Activated gamma-delta T cell (primary cell): ENCODE measurements around the gene TRABD2B.

Experiments
- DNase-seq: peaks from one replicate; lab custom pipeline; 2025; lab: John Stamatoyannopoulos, UW

The TRABD2B gene

GRCh38 chr1:47725000-47725473, 272.1 kb downstream of the TRABD2B start:
- no peak for DNase-seq

DNA sequence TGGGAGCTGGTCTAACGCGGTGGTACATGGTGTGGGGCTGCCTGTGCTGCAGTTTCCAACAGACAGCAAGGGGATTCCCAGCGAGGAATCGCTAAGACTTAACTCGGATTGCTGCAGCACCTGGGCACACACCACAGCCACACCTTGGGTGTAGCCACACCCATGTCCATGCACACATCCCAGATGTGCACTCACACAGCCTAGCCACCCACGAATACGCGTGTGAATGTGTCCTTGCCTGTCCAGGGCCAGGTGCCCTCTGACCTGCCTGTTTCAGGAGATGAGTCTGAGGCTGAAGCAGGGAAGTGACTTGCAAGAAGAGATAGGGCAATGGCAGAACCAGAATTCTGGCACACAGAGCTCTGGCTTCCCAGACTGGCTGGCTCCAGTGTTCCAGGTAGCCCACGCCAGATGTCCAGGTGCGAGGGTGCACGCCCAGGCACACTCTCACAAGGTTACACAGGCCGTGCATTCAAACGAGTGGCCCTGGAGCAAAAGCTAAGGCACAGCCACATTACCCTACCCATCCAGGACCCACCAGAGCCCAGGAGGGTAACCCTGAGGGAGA, 272.7 kb downstream of the TRABD2B start:
- DNase-seq, result no peak

DNA sequence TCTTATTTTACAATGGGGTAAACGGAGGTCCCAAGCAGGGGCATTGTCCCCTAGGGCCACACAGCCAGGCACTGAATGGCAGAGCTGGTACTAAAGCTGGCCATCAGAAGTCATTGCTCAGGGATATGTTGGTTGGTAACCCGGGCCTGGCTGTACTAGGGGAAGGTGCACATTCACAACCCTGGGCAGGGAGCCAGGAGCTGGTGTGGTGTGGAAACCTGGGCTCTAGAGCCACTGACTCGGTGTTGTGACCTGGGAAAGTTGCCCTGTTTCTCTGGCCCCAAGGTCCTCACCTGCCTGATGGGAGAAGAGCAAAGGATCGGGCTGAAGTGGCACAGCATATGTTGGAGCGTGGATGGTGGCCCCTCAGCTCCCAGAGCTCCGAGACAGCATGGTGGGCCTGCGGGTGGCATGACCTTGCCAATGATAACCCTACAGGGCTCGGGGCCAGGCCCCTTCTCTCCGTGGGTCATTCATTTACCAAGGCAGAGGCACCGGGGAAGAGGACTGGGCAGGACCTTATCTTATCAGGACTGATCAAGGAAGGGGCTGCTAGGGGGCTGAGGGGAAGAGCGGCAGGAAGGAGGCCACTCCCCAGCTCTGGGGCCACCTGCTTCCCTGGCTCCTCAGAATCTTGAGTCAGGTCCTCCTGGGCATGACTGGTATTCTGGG, 274.1 kb downstream of the TRABD2B start:
- no peak for DNase-seq

DNA sequence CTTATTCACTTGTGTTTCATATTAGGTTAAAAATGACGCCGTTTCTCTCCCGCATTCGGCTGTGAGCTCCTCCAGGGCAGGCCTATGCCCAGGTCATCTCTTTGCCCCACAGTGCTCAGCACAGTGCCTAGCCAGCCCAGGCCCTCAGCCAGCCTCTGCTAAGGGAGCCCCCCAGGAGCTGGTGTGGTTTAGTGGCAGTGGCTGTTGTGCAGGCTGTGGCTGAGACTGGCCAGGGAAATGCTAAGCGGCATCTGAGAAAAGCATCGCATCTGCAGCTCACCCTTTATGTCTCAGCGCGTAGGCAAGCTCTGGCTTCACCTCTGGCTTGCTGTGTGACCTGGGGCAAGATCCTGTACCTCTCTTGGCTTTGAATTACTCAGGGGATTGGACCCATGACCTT, 275.1 kb downstream of the TRABD2B start:
- DNase-seq, result no peak

GRCh38 chr1:47720111-47720510, 277.1 kb downstream of the TRABD2B start:
- no peak for DNase-seq

- no peak for DNase-seq
These were observed 279.8 kb downstream of the TRABD2B start for GRCh38 chr1:47717341-47717740.

DNA sequence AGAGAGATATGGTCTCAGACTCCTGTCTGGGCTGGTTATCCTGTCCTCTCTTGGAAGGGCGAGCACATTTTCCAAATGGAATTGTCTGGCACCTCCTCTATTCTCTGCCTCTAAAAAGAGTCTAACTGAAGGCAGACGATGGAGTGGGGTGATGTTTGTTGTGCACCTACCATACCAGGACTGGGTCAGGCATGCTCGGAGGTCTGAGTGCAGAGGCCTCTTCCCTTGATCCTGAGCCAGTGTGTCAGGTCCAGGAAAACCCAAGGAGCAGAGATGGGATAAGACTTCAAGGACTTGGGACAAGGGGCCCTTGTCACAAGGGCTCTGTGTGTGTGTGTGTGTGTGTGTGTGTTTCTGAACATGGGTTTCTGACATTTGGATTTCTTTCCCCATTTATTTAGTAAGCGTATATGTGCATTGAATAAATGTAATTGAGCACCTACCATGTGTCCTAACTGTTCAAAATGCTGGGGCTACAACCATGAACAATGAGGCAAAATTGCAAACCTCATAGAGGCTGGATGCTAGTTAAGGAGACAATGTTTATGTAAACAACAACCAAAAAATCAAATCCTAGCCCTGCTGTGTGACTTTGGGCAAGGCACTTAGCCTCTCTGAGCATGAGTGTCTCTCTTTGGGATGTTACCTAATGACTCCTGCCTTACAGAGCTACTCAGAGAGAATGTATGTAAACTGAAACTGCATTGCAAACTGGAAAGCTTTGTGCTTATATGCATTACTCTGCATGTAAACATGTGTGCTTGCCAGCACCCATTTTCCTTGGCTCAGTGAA, 283.0 kb downstream of the TRABD2B start:
- no peak for DNase-seq

GRCh38 chr1:47713333-47713953, 283.7 kb downstream of the TRABD2B start:
- DNase-seq, result no peak

DNA sequence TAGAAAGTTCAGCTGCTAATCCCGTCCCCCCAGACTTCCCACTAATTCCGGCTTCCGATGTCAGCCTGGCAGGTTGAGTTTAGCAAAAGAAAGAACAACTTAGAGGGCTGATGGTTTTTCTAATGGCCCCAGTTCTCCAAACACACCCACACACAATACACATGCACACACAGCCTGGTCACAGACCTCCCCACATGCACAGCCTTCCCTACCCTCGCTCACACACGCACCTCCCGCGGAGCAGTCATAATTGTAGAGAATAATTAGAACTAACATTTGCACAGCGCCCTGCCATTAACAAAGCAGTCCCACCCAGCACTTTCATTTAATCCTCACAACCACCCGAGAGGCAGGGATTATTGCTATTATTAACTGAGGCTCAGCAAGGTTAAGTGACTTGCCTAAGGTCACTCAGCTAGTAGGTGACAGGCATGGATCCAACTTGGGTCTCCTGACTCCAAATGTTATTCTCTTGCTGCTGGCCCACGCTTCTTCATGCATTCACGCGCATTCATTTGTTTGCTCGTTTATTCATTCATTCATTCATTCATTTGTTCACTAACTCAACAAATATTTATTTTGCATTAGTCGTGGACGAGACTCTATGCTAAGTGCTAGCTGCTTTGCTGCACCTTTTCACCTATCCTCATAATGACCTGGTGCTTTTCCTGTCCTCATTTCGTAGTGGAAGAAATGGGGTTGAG, 284.4 kb downstream of the TRABD2B start:
- DNase-seq, result no peak

DNA sequence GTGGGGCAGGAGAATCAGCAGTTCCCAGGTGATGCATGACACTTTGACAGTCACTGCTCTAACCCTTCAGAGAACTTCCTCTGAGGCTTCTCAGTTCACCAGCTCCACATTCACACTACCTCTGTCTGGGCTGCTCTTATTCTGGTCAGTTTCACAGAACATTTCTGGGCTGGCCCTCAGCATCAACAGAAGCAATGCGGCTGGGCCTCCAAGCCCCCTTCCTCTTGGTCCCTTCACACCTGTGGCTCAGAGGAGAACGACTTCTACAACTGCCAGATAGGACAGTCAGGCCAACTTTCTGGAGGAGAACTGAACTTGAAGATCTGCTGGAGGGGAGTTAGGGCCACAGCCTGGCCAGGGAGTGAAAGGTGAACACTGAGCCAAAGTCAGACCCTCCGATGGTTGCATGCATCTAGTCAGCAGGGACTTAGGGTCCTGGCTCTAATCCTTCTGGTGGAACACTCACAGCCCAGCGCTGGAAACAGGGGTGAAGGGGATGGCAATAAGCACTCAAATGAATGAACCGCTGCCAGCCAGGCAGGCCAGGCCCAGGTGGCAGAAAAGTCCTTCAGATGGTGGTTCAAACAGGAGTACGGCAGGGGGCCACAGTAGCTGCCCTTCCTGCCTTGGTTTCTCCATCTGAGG, 285.2 kb downstream of the TRABD2B start:
- no peak for DNase-seq

DNA sequence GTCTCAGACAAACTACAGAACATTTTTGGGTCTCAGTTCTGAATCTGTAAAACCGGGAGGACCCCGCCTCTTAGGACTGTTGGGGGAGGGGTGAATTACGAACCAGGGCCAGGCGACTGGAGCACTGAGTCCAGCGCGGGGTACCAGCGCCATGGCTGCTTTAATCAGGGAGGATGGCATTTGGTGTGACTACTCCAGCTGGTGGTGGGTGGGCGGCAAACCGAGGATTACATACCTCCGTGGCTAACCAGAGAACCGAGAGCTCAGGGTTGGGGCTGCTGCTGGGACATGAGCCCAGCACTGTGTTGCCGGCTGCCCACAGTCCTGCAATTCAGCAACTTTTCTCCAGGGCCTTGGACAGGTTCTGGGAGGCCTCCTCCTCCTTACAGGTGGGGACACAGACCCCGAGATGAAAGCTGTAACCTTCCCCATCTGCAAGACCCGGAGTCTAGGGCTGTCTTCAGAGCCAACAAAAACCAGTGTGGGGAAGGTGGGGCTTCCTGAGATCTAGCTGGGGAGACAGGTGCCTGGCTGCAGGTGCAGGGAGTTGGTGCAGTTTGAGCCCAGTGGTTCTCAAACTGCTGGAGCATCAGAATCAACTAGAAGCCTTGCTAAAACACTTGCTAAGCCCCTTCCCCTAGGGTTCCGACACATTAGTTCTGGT, 285.9 kb downstream of the TRABD2B start:
- no peak for DNase-seq
